Naive thymus-derived CD8-positive, alpha-beta T cell (primary cell): ENCODE measurements around the gene OR51M1. TPM values are rescaled to one million over a fixed set of nuclear protein-coding genes. Genes with fewer than 3 reads are reported as not detected.
"Not testable (repeated sequence)": the region's sequence is repeated elsewhere in the genome, so short reads cannot be mapped to it uniquely, and the experiment has no call there.

Source experiments
- ATAC-seq, 2 donors: fragments of 150-1000 bp; cut with Tn5 transposase in 1 of 2; sonication (Bioruptor Pico), chemical (Tn5 transposase) in 1 of 2; 1 replicate in 1 of 2; 2 replicates in 1 of 2; pipeline ENCODE4 v1.10.0; 2021; ENCODE audit warnings: mild to moderate bottlenecking in 2 of 2, moderate library complexity in 2 of 2
- POLR2A ChIA-PET: fragments of 350-600 bp; sonication (Branson Sonifier 250); formaldehyde crosslinking; loops from one replicate; lab custom pipeline; 2021; ENCODE audit warnings: antibody characterized with exemption; lab: Charles Lee
- DNase-seq, 10 donors: peaks; one replicate each; pipeline versions ENCODE4 v3.0.0 to v3.0.0-alpha.2; 2020 to 2022
- H3K27ac Mint-ChIP-seq, 10 donors: one replicate each; pipeline ENCODE4 v1.8.0; 2020 to 2022; ENCODE audit warnings: mild to moderate bottlenecking in 10 of 10, mixed read lengths in 10 of 10, moderate library complexity in 4 of 10, inconsistent platforms in 1 of 10
- H3K27me3 Mint-ChIP-seq, 5 donors: one replicate each; pipeline ENCODE4 v1.8.0; 2021 to 2022; ENCODE audit warnings: mixed read lengths in 5 of 5
- H3K36me3 Mint-ChIP-seq, 3 donors: one replicate each; pipeline ENCODE4 v1.8.0; 2020 to 2022; ENCODE audit warnings: mixed read lengths in 3 of 3, mild to moderate bottlenecking in 2 of 3, inconsistent platforms in 1 of 3
- H3K4me1 Mint-ChIP-seq, 4 donors: one replicate each; pipeline ENCODE4 v1.8.0; 2021 to 2022; ENCODE audit warnings: mixed read lengths in 4 of 4
- H3K4me3 Mint-ChIP-seq, 10 donors: one replicate each; pipeline ENCODE4 v1.8.0; 2020 to 2022; ENCODE audit warnings: mild to moderate bottlenecking in 10 of 10, mixed read lengths in 10 of 10, moderate library complexity in 6 of 10, inconsistent platforms in 1 of 10
- H3K9me3 Mint-ChIP-seq, 9 donors: one replicate each; pipeline ENCODE4 v1.8.0; 2020 to 2022; ENCODE audit warnings: mixed read lengths in 9 of 9, mild to moderate bottlenecking in 3 of 9, inconsistent platforms in 1 of 9, moderate library complexity in 1 of 9
- polyA plus RNA-seq, 3 donors: library from polyadenylated mRNA; unstranded; fragments of 300-500 nt; fragmentation: Illumina TruSeq; gene quantifications; one replicate each; pipeline ENCODE4 v1.2.3, GENCODE V29; 2021
- total RNA-seq, 8 experiments: library from RNA in 2 of 8; stranded (reverse) in 2 of 8; gene quantifications; one replicate each; pipeline ENCODE4 v1.2.3 and lab custom pipeline; 2021 to 2026

The OR51M1 gene
- total and polyA plus RNA-seq, 5 experiments from 2014 or later: not detected

DNA sequence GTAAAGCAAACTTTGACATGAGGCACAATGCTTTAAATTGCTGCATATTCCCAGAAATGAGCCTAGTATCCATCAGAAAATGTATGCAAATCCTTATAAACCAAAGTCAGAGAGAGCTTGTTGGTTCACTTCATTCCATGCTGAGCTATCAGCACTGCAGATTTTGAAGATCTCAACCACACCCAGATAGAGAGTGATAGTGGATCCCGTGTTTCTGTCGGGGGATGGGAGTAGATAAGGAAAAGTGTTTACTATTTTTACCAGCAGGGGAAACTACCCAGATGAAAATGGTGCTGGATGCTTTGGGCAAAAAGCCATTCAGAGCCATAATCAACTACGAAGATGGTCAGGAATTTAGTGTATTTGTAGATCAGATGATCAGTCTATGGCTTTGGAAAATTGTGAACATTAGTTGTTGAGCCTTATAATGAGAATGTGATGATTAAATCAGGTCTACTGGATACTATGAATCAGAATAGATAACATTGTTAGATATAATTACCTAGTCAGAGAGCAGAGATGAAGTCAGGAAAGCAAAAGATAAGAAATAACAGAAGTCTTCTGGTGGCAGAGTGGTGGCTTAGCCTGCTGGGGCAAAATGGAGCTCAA is 21.5 kb upstream of the OR51M1 start:
- POLR2A ChIA-PET: interaction anchor here (0.6 kb wide), 1 partner anchor 996 kb away, joined by 3 read pairs; no protein-coding TSS in a partner anchor
- no peaks in the 10 kb centered on the region for H3K4me1 Mint-ChIP-seq
- H3K27me3 Mint-ChIP-seq: peaks cover 4 to 27% (median 10%) of the 10 kb centered on the region in 5 donors
- H3K27ac Mint-ChIP-seq: no peak overlapping the region
- DNase-seq (no peak), ATAC-seq (no peak)
- no peaks in the 10 kb centered on the region for H3K36me3 Mint-ChIP-seq
- peaks cover 0 to 15% (median 2%) of the 10 kb centered on the region in 9 donors for H3K9me3 Mint-ChIP-seq
- H3K4me3 Mint-ChIP-seq: no peak overlapping the region

DNA sequence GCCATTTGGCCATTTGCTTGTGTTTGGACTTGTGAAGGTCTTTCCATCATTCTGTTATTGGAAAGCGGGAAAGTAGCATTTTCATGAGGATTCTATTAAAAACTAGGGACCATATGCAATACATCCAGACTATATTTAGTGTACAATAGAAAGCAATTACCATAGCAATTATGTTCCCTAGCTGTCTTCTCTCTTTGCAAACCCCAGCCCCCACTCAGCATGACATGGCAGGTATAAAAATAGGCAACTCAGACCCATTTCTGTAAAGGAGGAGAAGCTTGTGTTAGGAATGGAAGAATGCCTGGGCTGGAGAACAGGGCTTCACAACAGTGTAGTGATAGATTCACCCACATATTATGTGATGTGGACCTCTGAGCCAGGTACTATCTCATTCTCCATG is 19.9 kb upstream of the OR51M1 start:
- POLR2A ChIA-PET: no interaction called here
- DNase-seq (no peak), ATAC-seq (no peak)
- Mint-ChIP-seq H3K36me3 (no peaks in the 10 kb centered on the region), H3K27ac (no peak overlapping the region), H3K4me3 (no peak overlapping the region), H3K9me3 (peaks cover 0 to 13% (median 2%) of the 10 kb centered on the region in 9 donors), H3K27me3 (peaks cover 4 to 15% (median 11%) of the 10 kb centered on the region in 5 donors), H3K4me1 (no peaks in the 10 kb centered on the region)

GRCh38 chr11:5364214-5364613 is 19.4 kb upstream of the OR51M1 start:
- H3K27me3 Mint-ChIP-seq: peaks cover 4 to 15% (median 11%) of the 10 kb centered on the region in 5 donors
- no peak overlapping the region for H3K4me3 Mint-ChIP-seq
- peaks cover 0 to 12% (median 2%) of the 10 kb centered on the region in 9 donors for H3K9me3 Mint-ChIP-seq
- no peak overlapping the region for H3K27ac Mint-ChIP-seq
- H3K36me3 Mint-ChIP-seq: no peaks in the 10 kb centered on the region
- no peaks in the 10 kb centered on the region for H3K4me1 Mint-ChIP-seq
- ATAC-seq: no peak
- DNase-seq: no peak
- POLR2A ChIA-PET: no interaction called here

DNA sequence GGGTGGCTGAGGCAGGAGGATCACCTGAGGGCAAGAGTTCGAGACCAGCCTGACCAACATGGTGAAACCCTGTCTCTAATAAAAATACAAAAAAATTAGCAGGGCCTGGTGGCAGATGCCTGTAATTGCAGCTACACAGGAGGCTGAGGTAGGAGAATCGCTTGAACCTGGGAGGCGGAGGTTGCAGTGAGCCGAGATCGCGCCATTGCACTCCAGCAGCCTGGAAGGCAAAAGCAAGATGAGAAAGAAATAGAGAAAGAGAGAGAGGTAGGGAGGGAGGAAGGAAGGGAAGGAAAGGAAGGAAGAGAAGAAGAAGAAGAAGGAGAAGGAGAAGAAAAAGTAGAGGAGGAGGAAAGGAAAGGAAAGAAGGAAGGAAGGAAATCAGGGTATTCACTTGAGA is 17.2 kb upstream of the OR51M1 start:
- peaks cover 4 to 15% (median 10%) of the 10 kb centered on the region in 5 donors for H3K27me3 Mint-ChIP-seq
- POLR2A ChIA-PET, H3K27ac Mint-ChIP-seq, ATAC-seq, H3K36me3 Mint-ChIP-seq, H3K4me3 Mint-ChIP-seq, H3K4me1 Mint-ChIP-seq, DNase-seq, H3K9me3 Mint-ChIP-seq: not testable (repeated sequence)

GRCh38 chr11:5366856-5367255 is 16.8 kb upstream of the OR51M1 start:
- Mint-ChIP-seq H3K27me3 (peaks cover 4 to 15% (median 10%) of the 10 kb centered on the region in 5 donors), H3K4me1 (no peaks in the 10 kb centered on the region), H3K36me3 (no peaks in the 10 kb centered on the region), H3K4me3 (no peak overlapping the region), H3K9me3 (peaks cover 0 to 8% (median 0%) of the 10 kb centered on the region in 9 donors), H3K27ac (no peak overlapping the region)
- POLR2A ChIA-PET: no interaction called here
- DNase-seq: no peak
- ATAC-seq: no peak

GRCh38 chr11:5367448-5368074 is 16.1 kb upstream of the OR51M1 start:
- ATAC-seq: no peak

DNA sequence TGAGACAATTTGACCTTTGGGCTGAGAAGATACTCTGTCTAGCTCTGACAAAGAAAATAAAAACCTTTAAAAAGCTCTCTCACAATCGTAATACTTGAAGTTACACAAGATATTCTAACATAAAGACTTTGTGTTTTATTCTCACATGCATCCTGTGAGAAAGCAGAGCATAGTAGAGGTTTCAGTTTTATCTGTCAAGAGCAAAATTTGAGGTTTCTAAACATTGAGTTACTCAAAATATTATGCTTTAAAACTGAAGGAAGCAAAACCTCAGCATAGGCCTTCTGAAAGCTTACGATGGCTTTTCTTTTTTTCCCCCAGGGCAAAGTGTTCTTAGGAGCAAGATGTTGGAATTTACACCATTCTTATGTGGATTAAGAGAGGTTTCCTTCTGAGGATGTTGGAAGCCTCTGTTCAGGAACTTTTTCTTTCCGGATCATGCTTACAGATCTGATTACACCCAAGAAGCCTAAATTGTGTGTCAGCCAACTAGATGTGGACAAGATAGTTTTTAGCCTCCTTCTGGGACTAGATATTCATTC is 15.0 kb upstream of the OR51M1 start:
- Mint-ChIP-seq H3K36me3 (peaks cover 0 to 3% (median 0%) of the 10 kb centered on the region in 3 donors), H3K9me3 (peaks cover 0 to 9% (median 4%) of the 10 kb centered on the region in 9 donors), H3K27me3 (peaks cover 4 to 17% (median 14%) of the 10 kb centered on the region in 5 donors), H3K4me3 (no peak overlapping the region), H3K4me1 (no peaks in the 10 kb centered on the region), H3K27ac (no peak overlapping the region)
- POLR2A ChIA-PET: no interaction called here
- no peak for DNase-seq
- no peak for ATAC-seq

More at GRCh38 chr11:5367448-5368074, 16.1 kb upstream of the OR51M1 start:
- DNase-seq: no peak
- Mint-ChIP-seq H3K4me3 (no peak overlapping the region), H3K9me3 (peaks cover 0 to 3% (median under 1%) of the 10 kb centered on the region in 9 donors), H3K36me3 (peaks cover 0 to under 1% (median 0%) of the 10 kb centered on the region in 3 donors), H3K4me1 (no peaks in the 10 kb centered on the region), H3K27ac (no peak overlapping the region), H3K27me3 (peaks cover 4 to 15% (median 13%) of the 10 kb centered on the region in 5 donors)
- POLR2A ChIA-PET: no interaction called here

DNA sequence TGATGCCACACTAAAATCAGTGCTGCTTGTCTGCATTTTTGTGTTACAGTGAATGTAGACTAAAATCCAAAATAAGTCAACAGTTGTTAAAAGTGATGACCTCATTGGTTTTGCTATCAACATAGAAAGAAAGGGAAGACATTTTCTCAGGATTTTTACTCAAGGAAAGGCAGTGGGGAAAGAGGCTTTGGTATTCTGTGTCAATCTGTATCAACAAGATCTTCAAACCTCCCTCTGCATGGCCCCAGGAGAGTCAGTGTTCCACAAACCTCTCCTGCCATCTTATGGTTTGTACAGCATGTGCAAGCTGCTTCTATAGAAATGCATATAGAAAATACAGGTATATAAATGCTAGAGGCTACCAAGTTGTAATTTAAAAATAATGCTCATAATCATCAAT is 13.8 kb upstream of the OR51M1 start:
- POLR2A ChIA-PET: no interaction called here

DNA sequence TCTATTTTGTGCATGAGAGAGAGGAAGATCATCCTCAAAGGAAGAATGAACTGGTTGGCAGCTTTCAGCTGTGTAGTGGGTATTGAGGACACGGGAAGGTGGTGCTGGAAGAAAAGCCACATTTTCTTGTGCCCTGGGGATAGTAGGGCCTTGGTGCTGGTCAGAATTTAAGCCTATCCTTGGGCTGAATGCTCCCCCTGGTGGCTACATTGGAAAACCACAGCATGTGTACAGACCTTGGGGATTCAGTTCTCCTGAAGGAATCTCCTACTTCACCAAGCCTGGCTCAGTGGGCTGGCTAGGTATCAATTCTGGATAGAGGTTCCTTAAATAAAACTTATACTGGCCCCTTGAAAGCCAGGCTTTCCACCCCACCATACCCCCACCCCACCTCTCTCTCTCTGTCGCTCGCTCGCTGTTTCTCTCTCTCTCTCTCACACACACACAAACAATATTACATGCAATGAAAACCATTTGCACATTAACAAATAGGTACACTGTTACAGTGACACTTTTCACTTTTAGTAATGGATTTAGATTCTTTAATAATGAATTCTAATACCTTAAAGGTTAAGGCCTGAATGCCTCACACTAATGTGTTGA is 2.8 kb upstream of the OR51M1 start:
- peak in 2 of 10 donors; percentile 6 for DNase-seq
- Mint-ChIP-seq H3K36me3 (no peaks in the 10 kb centered on the region), H3K4me1 (no peaks in the 10 kb centered on the region), H3K27me3 (peaks cover 0 to 11% (median 0%) of the 10 kb centered on the region in 5 donors), H3K27ac (no peak overlapping the region), H3K9me3 (peaks cover 0 to 2% (median 0%) of the 10 kb centered on the region in 9 donors), H3K4me3 (no peak overlapping the region)
- POLR2A ChIA-PET: no interaction called here
- ATAC-seq: no peak

More for the DNA sequence above, 13.8 kb upstream of the OR51M1 start:
- Mint-ChIP-seq H3K27me3 (peaks cover 5 to 17% (median 14%) of the 10 kb centered on the region in 5 donors), H3K4me1 (no peaks in the 10 kb centered on the region), H3K4me3 (no peak overlapping the region), H3K36me3 (peaks cover 0 to 3% (median 0%) of the 10 kb centered on the region in 3 donors), H3K9me3 (peaks cover 0 to 9% (median 4%) of the 10 kb centered on the region in 9 donors), H3K27ac (no peak overlapping the region)
- no peak for DNase-seq
- ATAC-seq: no peak

DNA sequence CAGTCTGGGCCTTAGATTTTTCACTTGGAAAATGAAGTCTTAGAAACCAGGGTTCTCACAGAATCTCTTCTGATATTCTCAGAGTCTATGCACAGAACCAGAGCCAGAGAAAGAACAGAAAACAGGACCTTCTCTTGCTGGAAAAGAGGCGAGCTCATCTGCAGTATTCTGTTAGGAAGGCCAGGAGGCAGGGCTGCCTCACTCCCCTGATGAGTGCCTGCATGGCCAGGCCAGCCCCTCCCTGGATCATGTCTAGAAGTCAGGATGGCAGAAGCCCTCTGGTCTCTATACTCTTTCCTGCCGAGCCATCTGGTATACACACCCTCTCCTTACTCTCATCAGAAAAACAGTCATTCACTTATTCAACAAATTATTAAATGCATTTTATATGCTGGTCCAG is 723 bp downstream of the OR51M1 start:
- H3K4me3 Mint-ChIP-seq: no peak overlapping the region
- ATAC-seq: no peak
- H3K27me3 Mint-ChIP-seq: peaks cover 0 to 11% (median 0%) of the 10 kb centered on the region in 5 donors
- H3K27ac Mint-ChIP-seq: no peak overlapping the region
- H3K4me1 Mint-ChIP-seq: no peaks in the 10 kb centered on the region
- no peaks in the 10 kb centered on the region for H3K9me3 Mint-ChIP-seq
- POLR2A ChIA-PET: no interaction called here
- DNase-seq: no peak
- no peaks in the 10 kb centered on the region for H3K36me3 Mint-ChIP-seq

DNA sequence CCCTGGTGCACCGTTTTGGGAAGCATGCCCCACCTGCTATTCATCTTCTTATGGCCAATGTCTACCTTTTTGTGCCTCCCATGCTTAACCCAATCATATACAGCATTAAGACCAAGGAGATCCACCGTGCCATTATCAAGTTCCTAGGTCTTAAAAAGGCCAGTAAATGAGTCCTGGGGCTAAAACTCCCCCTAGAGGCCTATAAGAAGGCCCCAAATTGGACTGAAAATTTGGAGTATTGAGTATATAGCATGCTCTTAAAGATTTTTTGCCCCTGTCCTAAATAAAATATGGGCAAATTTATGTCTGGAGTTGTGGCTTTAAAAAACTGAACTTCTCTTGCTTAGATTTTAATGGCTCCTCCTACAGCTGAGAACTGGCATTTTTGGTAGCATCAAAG is 6.6 kb downstream of the OR51M1 start:
- H3K4me1 Mint-ChIP-seq: no peaks in the 10 kb centered on the region
- POLR2A ChIA-PET: no interaction called here
- H3K27me3 Mint-ChIP-seq: peaks cover 0 to 10% (median 2%) of the 10 kb centered on the region in 5 donors
- H3K27ac Mint-ChIP-seq: no peak overlapping the region
- H3K36me3 Mint-ChIP-seq: no peaks in the 10 kb centered on the region
- ATAC-seq: no peak
- H3K9me3 Mint-ChIP-seq: no peaks in the 10 kb centered on the region
- H3K4me3 Mint-ChIP-seq: no peak overlapping the region
- DNase-seq: no peak

- H3K27ac Mint-ChIP-seq: no peak overlapping the region
- POLR2A ChIA-PET: no interaction called here
- H3K4me1 Mint-ChIP-seq: no peaks in the 10 kb centered on the region
- peaks cover 0 to 10% (median 2%) of the 10 kb centered on the region in 5 donors for H3K27me3 Mint-ChIP-seq
- peaks cover 0 to 5% (median 0%) of the 10 kb centered on the region in 9 donors for H3K9me3 Mint-ChIP-seq
- DNase-seq: no peak
- H3K4me3 Mint-ChIP-seq: no peak overlapping the region
- H3K36me3 Mint-ChIP-seq: no peaks in the 10 kb centered on the region
- no peak for ATAC-seq
Observed at GRCh38 chr11:5394091-5394490, 10.5 kb downstream of the OR51M1 start.

DNA sequence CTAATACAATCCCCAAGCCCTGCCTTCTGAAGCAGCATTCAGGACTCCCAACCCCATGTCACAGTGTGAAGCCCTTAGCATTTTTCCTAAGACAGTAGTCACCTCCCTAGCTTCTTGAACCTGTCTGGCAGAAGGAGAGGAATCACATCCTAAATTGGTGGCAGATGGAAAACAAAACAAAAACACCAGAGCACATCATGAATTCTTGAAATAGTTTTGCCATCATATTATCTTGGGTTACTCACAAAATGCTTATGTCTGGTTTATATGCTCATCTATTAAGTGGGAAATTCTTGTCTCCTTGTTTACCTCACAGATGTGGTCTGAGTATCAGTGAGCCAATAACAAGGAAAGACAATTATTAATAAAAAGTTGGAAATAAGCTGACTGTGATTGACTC is 15.3 kb downstream of the OR51M1 start:
- H3K9me3 Mint-ChIP-seq: peaks cover 0 to 6% (median 2%) of the 10 kb centered on the region in 9 donors
- no peaks in the 10 kb centered on the region for H3K4me1 Mint-ChIP-seq
- no peak for ATAC-seq
- no peaks in the 10 kb centered on the region for H3K36me3 Mint-ChIP-seq
- H3K27me3 Mint-ChIP-seq: peaks cover 0 to 14% (median 8%) of the 10 kb centered on the region in 5 donors
- POLR2A ChIA-PET: no interaction called here
- no peak overlapping the region for H3K4me3 Mint-ChIP-seq
- no peak overlapping the region for H3K27ac Mint-ChIP-seq
- DNase-seq: no peak
